Endodermal cell (in vitro differentiated cells): ENCODE measurements around the gene COL18A1. TPM values are rescaled to one million over a fixed set of nuclear protein-coding genes. Genes with fewer than 3 reads are reported as not detected.

Experiments
- DNase-seq: peaks from one replicate; pipeline ENCODE4 v3.0.0-alpha.2; 2017
- H3K27ac ChIP-seq: 2 replicates; pipeline ENCODE4 v1.5.1; 2013; ENCODE audit warnings: mild to moderate bottlenecking, low read depth, low read length, moderate library complexity
- H3K27me3 ChIP-seq: 2 replicates; pipeline ENCODE4 v1.6.1; 2013; ENCODE audit warnings: mild to moderate bottlenecking, low read length, moderate library complexity; ENCODE audit not compliant: insufficient read depth, control insufficient read depth, poor library complexity, severe bottlenecking
- H3K36me3 ChIP-seq: 2 replicates; pipeline ENCODE4 v1.7.0; 2013; ENCODE audit warnings: mild to moderate bottlenecking, low read length, moderate library complexity; ENCODE audit not compliant: control insufficient read depth, insufficient read depth
- H3K4me1 ChIP-seq: one replicate; pipeline ENCODE4 v1.7.0; 2013; ENCODE audit warnings: low read length; ENCODE audit not compliant: control insufficient read depth, insufficient read depth
- H3K4me3 ChIP-seq: 2 replicates; pipeline ENCODE4 v1.5.1; 2013; ENCODE audit warnings: mild to moderate bottlenecking, low read length, moderate library complexity
- H3K9ac ChIP-seq: 2 replicates; pipeline ENCODE4 v1.6.1; 2013; ENCODE audit warnings: mild to moderate bottlenecking, low read length, moderate library complexity; ENCODE audit not compliant: poor library complexity, severe bottlenecking; ENCODE audit errors: extremely low read depth
- H3K9me3 ChIP-seq: 2 replicates; pipeline ENCODE4 v1.6.1; 2013; ENCODE audit warnings: mild to moderate bottlenecking, low read length, moderate library complexity; ENCODE audit not compliant: control insufficient read depth
- H3K27ac Mint-ChIP-seq: 2 replicates; pipeline ENCODE4 v1.8.0; 2020; ENCODE audit warnings: mixed read lengths
- H3K27me3 Mint-ChIP-seq: 2 replicates; pipeline ENCODE4 v1.8.0; 2021; ENCODE audit warnings: mild to moderate bottlenecking, mixed read lengths; ENCODE audit not compliant: insufficient read depth
- H3K36me3 Mint-ChIP-seq: 2 replicates; pipeline ENCODE4 v1.8.0; 2020; ENCODE audit warnings: low read depth, mixed read lengths
- H3K4me1 Mint-ChIP-seq: 2 replicates; pipeline ENCODE4 v1.8.0; 2020; ENCODE audit warnings: mixed read lengths
- H3K4me3 Mint-ChIP-seq: 2 replicates; pipeline ENCODE4 v1.8.0; 2020; ENCODE audit warnings: mild to moderate bottlenecking, moderate library complexity, mixed read lengths
- H3K9me3 Mint-ChIP-seq: 2 replicates; pipeline ENCODE4 v1.8.0; 2020; ENCODE audit warnings: mild to moderate bottlenecking, mixed read lengths
- WGBS, 2 experiments: methylation state at CpG; one replicate each; pipeline versions ENCODE4 v1.1.5 to v1.1.7; 2013; ENCODE audit warnings: missing lambda C conversion rate in 2 of 2, mixed read lengths in 1 of 2; ENCODE audit not compliant: insufficient coverage in 1 of 2, insufficient read length in 1 of 2; 5-methylcytosine and 5-hydroxymethylcytosine counted together
- total RNA-seq, 2 donors: library from RNA; stranded (reverse); fragmentation: NEBNext Ultra II Directional in 1 of 2; extraction: Animal tissue kit (Norgen Biotek cat#: 25700) in 1 of 2; gene quantifications; 2 replicates in 1 of 2; 3 replicates in 1 of 2; pipeline ENCODE4 v1.2.1, GENCODE V29; 2021
- TF ChIP-seq, protein P1 (sequence below): fragments of 200-600 bp; sonication (generic); conservative IDR thresholded peaks from 2 replicates; pipeline ENCODE4 v1.5.0; 2021; ENCODE audit warnings: antibody characterized with exemption, mild to moderate bottlenecking

Gene COL18A1
- total RNA-seq, 2 donors from 2014 or later: 332 to 398 TPM

DNA sequence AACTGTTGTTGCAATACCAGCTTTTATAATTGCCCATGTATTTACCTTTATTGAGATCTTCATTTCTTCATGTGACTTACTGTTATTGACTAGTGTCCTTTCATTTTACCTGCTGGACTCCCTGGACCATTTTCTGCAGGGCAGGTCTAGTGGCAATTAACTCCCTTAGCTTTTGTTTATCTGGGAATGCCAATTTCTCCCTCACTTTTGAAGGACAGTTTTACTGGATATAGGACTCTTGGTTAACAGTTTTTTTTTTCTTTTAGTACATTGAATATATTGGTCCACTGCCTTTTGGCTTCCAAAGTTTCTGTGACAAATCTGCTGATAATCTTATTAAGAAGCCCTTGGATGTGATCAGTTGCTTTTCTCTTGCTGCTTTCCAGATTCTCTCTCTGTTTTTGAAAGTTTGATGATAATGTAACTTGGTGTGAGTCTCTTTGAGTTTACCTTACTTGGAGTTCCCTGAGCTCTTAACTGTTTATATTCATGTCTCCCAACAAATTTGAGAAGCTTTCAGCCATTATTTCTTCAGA is 56.9 kb downstream of the COL18A1 start:
- peaks cover 44% of the 10 kb centered on the region for H3K36me3 ChIP-seq
- H3K36me3 Mint-ChIP-seq: peaks cover 41% of the 10 kb centered on the region

DNA sequence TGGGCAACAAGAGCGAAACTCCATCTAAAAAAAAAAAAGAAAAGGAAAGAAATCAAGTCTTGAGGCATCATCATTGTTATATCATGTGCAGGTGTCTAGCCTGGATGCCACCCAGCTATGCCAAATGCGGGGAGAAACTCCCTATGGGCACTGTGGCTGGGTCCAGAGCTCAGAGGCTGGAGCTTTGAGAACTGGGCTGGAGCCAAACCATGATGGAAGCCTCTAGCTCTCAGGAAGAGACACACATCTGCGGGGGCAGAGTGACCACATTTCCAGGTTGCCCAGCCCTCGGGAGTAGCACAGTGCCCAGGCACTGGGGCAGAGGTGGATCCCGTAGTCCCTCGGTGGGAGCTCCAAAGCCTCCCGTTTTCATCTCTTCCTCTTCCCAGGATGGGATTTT is 58.9 kb downstream of the COL18A1 start:
- H3K27me3 Mint-ChIP-seq: no peaks in the 10 kb centered on the region
- no peak overlapping the region for H3K27ac ChIP-seq
- no peak for DNase-seq
- H3K4me3 ChIP-seq: no peak overlapping the region
- peaks cover 46% of the 10 kb centered on the region for H3K36me3 ChIP-seq
- 94 to 100% methylated on average over 3 to 7 of the region's 7 CpGs for WGBS, 2 experiments
- H3K27me3 ChIP-seq: no peaks in the 10 kb centered on the region
- H3K36me3 Mint-ChIP-seq: peaks cover 47% of the 10 kb centered on the region
- peaks cover 21% of the 10 kb centered on the region for H3K9me3 Mint-ChIP-seq
- no peak overlapping the region for H3K9ac ChIP-seq
- H3K9me3 ChIP-seq: peaks cover 35% of the 10 kb centered on the region
- H3K4me1 Mint-ChIP-seq: no peaks in the 10 kb centered on the region
- no peak overlapping the region for H3K4me3 Mint-ChIP-seq
- TF ChIP-seq, protein P1, sequence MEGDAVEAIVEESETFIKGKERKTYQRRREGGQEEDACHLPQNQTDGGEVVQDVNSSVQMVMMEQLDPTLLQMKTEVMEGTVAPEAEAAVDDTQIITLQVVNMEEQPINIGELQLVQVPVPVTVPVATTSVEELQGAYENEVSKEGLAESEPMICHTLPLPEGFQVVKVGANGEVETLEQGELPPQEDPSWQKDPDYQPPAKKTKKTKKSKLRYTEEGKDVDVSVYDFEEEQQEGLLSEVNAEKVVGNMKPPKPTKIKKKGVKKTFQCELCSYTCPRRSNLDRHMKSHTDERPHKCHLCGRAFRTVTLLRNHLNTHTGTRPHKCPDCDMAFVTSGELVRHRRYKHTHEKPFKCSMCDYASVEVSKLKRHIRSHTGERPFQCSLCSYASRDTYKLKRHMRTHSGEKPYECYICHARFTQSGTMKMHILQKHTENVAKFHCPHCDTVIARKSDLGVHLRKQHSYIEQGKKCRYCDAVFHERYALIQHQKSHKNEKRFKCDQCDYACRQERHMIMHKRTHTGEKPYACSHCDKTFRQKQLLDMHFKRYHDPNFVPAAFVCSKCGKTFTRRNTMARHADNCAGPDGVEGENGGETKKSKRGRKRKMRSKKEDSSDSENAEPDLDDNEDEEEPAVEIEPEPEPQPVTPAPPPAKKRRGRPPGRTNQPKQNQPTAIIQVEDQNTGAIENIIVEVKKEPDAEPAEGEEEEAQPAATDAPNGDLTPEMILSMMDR: no peak
- peaks cover under 1% of the 10 kb centered on the region for H3K4me1 ChIP-seq
- no peak overlapping the region for H3K27ac Mint-ChIP-seq

More for the DNA sequence above, 56.9 kb downstream of the COL18A1 start:
- H3K9ac ChIP-seq: no peak overlapping the region
- peaks cover 21% of the 10 kb centered on the region for H3K9me3 Mint-ChIP-seq
- H3K27ac ChIP-seq: no peak overlapping the region
- H3K4me1 Mint-ChIP-seq: no peaks in the 10 kb centered on the region
- TF ChIP-seq, protein P1: no peak
- H3K4me3 ChIP-seq: peak overlapping the region; percentile 54
- DNase-seq: no peak
- peaks cover 35% of the 10 kb centered on the region for H3K9me3 ChIP-seq
- H3K27me3 ChIP-seq: no peaks in the 10 kb centered on the region
- no peak overlapping the region for H3K4me3 Mint-ChIP-seq
- no peaks in the 10 kb centered on the region for H3K4me1 ChIP-seq
- no peak overlapping the region for H3K27ac Mint-ChIP-seq
- no peaks in the 10 kb centered on the region for H3K27me3 Mint-ChIP-seq

DNA sequence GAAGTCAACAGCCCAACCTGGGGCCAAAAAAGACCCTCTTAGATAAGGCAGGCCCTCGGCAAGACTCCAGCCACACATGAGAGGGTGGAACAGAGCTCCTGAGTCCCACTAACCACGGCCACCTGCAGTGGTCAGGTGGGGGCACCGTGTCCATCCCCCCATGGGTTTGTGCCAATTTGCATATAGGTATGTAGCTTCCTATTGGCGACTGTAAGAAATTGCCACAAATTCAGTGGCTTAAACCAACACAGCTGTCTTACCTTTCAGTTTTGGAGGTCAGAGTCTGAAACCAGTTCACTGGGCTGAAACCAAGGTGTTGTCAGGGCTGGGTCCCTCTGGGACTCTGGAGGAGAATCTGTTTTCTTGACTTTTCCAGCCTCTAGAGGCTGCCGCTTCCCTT is 59.3 kb downstream of the COL18A1 start:
- Histone ChIP-seq H3K9me3 (peaks cover 35% of the 10 kb centered on the region), H3K36me3 (peaks cover 50% of the 10 kb centered on the region), H3K27me3 (no peaks in the 10 kb centered on the region), H3K27ac (no peak overlapping the region), H3K4me1 (peaks cover 5% of the 10 kb centered on the region), H3K9ac (no peak overlapping the region), H3K4me3 (no peak overlapping the region)
- Mint-ChIP-seq H3K27ac (peak overlapping the region; percentile 0), H3K4me1 (no peaks in the 10 kb centered on the region), H3K4me3 (no peak overlapping the region), H3K36me3 (peaks cover 47% of the 10 kb centered on the region), H3K27me3 (no peaks in the 10 kb centered on the region), H3K9me3 (peaks cover 21% of the 10 kb centered on the region)
- 95 to 96% methylated on average over 5 of the region's 5 CpGs for WGBS, 2 experiments
- TF ChIP-seq, protein P1: no peak
- no peak for DNase-seq
